M059J (cell line): ENCODE results near the gene TULP3. TPM values are rescaled to one million over a fixed set of nuclear protein-coding genes. Genes with fewer than 3 reads are reported as not detected.

Source experiments
- DNase-seq: peaks from one replicate; pipeline ENCODE4 v3.0.0-alpha.2; 2012; ENCODE audit warnings: low read depth
- total RNA-seq: library from RNA; depleted of rRNA; stranded (reverse); fragments of >200 nt; shearing (Covaris generic); gene quantifications from 2 replicates; pipeline ENCODE4 v1.2.3, GENCODE V29; 2014; rRNA removed

TULP3 gene
- total RNA-seq, 1 experiment from 2014 or later: 37.8 TPM

DNA sequence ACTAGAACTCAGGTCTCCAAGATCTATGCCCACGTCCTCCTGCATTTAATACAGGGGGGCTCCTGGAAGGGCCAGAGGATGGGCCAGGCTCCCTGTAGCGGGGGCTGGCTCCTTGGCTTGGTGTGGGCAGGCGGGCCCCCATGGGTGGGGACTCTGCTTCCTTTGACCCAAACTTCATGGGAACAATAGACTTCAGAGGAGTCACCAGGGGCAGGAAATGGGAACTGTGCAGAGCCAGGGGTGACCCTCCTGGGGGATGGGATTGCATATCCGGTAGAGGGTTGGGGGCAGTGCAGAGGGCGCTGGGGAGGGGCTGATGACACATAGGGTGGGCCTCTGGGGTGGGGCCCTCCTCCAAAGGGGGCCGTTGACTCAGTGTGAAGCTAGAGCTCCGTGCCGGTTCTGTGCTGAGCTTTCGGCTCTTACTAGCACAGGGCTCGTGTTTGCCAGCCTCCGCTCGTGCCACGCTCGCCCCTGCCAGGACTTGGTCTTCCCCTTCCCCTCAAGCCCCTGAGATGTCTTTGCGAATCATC is 73.1 kb downstream of the TULP3 start:
- DNase-seq: no peak

DNA sequence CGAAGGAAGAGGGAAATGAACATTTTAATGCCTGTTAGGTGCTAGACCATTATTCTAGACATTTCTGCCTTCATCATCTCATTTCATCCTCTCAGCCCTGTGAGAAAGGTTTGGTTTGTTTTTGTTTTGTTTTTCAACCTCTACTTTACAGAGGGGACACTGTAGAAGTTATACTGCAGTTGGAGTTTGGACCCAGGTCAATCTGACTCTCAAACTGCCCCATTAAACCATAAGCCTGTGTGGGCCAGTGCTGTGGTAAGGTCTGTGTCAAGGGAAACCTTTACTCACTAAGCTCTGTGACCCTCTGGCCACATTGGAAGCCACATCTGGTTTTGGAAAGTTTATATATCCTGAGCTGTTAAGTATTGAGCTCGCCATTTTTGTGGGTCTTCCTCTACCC is 77.0 kb downstream of the TULP3 start:
- no peak for DNase-seq

DNA sequence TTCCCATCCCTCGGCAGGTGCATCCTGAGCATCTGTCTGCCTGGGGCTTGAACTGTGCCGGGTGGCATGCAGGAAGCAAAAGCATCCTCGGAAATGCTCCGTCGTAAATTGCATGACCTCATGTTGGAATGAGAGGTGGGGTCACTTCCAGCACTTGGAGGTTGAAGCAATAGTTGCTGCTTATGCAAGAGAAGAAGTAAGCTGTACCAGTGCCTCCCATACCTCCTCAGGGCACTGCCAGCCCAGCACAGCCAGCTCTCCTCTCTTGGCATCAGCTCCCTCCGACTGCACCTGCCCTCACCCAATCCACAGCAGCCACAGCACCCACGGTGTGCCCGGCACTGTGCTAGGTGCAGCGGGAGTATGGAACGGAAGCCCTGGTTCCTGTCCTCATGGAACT is 80.1 kb downstream of the TULP3 start:
- DNase-seq: no peak

DNA sequence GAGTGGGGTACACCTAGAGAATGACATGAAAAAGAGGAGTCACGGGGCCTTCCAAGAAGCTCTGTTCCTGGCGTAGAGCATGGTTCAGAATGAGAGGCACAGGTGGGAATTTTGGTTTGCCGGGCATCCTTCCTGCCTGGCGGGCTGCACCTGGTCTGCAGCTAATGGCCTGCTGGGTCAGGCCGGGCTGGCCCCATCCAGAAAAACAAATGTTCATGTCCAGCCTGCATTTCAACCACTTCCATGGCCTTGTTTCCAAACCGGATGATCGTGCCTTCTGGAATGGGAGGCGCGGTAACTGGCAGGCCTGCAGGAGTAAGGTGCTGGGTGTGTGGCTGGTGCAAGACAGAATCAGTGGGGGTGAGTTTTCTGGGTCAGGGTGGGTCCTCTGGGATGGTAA is 82.9 kb downstream of the TULP3 start:
- DNase-seq: no peak

DNA sequence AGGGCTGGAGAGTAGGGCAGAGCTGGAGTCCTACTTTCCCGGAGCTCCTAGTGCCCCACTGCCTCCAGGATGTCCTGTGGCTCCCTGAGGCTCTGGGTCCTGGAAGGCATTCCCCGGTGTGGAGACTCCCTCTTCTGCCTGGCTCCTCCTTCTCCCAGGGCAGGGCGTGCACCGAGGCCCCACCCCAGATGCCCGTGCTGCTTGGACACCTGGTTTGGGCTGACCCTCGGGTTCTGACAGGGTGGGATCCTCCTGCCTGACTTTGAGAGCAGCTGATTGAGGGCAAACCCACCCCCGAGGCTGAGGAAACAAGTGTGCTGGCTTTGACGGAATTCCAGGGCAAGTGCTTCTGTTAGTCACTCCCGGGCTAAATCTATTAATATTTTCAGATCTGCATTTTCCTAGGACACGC is 83.9 kb downstream of the TULP3 start:
- DNase-seq: no peak

DNA sequence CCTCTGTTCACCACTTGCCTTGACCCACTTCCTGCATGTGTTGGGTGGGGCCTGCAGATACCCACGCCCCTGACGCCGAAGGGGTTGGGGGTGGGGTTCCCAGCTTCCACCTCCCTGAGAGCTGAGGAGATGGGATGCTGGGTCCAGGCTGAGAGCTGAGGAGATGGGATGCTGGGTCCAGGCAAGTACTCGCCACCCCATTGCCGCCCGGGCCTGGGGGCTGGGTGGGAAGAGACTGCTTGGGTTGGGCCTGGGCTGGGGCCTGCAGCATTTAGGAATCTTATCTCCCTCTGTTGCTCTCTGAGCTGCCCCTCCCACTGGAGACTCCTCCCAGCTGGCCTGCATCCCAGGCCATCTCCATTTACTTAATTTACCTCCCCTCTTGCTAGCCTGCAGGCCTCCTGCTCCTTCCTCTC is 85.9 kb downstream of the TULP3 start:
- DNase-seq: no peak

DNA sequence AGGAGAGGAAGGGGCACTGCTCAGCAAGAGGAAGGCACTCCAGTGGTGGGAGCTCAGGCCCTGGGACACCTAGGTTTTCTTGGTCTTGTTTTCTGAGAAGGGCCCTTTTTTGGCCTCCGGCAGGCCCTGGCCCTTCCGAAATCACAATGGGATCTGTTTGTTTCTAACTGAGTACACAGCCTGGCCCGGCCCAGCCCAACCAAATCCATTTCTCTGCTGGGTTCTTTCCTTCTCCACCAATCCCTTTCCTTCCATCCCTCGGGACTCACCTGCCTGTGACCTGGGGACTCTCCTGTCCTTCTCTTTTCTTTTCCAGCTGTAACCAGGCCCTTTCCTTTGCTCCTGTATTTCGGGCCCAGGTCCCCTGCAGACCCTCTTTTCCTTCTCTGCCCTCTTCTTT is 87.1 kb downstream of the TULP3 start:
- no peak for DNase-seq

DNA sequence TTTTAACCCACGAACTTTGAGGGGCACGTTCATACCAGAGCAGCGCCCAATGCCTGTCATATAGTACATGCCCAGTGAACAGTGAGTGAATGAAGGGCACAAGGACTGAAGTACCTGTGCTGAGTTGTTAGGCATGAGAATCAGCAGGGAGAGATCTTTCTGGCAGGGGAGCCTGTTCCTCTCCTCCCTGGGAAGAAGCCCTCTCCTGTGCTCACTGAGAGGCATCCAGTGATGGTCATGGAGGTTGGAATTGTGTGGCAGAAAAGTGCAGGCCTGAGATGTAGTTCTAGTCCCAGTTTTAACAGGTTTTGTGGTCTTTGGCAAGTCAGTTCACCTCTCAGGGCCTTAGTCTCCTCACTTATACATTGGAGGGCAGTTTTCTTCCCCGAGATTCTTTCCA is 89.1 kb downstream of the TULP3 start:
- no peak for DNase-seq

DNA sequence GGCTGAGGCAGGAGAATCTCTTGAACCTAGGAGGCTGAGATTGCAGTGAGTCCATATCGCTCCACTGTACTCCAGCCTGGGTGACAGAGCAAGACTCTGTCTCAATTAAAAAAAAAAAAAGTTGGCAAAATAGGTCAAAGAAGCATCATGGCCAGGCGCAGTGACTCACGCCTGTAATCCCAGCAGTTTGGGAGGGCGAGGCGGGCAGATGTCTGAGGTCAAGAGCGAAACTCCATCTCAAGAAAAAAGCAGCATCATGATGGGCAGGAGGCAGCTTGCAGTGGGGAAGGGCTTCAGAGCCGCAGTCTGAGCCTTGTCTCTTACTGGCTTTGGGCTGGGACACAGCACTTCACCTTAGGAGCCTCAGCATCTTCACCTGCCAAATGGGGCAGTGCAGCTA is 89.9 kb downstream of the TULP3 start:
- DNase-seq: no peak

DNA sequence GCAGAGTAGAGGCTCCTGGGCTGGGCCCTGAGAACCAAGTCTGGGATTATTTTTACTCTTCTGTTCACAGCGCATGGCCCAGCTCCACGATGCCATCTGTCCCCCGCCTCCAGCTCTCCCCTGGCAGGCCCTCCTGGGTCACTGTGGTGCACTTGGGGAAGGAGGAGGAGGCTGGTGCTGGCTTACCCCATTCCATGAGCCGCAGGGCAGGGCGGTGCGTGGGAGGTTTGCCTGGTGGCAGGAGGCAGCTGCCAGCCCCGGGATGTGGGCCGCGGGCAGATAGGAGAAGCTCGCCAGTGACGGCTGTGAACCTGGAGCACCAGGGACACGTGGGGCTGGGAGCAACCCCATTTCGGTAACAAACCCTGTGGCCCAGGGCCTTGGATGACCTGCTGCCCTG is 91.7 kb downstream of the TULP3 start:
- DNase-seq: no peak

DNA sequence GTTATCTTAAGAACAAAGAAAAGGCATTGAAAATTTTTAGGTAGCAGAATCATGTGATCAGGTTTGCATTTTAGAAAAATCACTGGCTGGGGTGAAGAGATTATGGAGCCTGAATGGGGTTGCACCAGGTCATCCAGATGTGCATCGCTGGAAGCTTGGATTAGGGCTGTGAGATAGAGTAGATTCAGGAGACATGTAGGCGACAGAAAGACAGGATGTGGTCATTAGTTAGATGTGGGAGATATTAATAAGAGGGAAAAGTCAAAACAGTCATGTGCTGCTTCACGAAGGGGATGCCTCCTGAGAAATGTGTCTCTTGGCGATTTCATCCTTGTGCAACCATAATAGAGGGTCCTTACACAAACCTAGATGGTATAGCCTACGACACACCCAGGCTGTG is 93.6 kb downstream of the TULP3 start:
- no peak for DNase-seq

DNA sequence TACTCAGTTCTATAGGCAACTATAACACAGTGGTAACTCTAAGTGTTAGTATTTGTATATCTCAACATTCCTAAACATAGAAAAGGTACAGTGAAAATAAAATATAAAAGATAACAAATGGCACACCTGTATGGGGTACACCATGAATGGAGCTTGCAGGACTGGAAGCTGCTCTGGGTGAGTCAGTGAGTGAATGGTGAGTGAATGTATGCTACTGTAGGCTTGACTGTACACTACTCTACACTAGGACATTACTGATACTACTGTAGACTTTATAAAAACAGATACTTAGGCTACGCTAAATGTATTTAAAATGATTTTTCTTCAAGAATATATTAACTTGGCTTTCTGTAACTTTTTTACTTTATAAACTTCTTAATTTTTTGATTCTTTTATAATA is 94.0 kb downstream of the TULP3 start:
- no peak for DNase-seq

DNA sequence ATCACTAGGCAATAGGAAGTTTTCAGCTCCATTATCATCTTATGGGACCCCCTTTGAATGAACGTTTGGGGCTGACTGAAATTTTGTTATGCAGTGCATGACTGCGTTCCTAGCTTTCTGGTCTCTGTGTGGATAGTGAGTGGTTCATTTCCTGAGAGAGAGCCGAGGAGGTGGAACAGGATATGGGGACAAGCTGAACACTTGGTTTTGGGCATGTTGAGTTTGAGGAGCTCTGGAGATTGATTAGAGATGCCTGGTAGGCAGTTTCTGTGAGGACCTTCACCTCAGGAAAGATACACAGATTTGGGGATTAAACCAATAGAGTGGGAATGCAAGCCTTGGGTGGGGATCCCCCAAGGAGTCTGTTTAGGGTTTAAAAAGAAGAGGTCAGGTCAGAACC is 96.2 kb downstream of the TULP3 start:
- no peak for DNase-seq

DNA sequence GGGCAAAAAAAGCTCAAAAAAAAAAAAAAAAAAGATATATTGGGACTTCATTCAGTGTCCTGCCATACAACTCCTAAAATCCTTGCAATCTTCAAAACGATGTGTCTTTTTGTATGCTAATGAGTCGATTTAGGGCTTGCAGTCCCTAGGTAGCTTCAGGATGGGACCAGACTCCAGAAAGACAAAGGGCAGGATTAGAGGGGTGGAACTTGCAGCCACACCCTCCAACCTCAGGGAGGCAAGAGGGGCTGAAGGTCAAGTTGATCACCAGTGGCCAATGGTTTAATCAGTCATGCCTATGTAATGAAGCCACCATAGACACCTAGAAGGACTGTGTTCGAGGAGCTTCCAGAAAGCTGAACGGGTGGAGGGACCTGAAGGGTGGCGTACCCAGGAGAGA is 97.8 kb downstream of the TULP3 start:
- DNase-seq: no peak

Other genes starting within 250 kb of the TULP3 start
- 42.1 and 43.0 TPM in 2 replicates for gene FKBP4, start 95.9 kb upstream of the TULP3 start, total RNA-seq
- gene ITFG2, start 78.2 kb upstream of the TULP3 start, total RNA-seq: 9.1 and 13.8 TPM in 2 replicates
- not detected in 2 replicates for gene NRIP2, start 55.9 kb upstream of the TULP3 start, total RNA-seq
- not detected in 2 replicates for gene TEX52, start 33.9 kb upstream of the TULP3 start, total RNA-seq
- gene FOXM1, start 13.7 kb upstream of the TULP3 start, total RNA-seq: 45.5 and 67.5 TPM in 2 replicates
- 68.6 and 69.4 TPM in 2 replicates for gene RHNO1, start 13.7 kb upstream of the TULP3 start, total RNA-seq
- gene TEAD4, start 68.5 kb downstream of the TULP3 start, total RNA-seq: 12.3 and 16.5 TPM in 2 replicates
- 15.3 and 17.1 TPM in 2 replicates for gene TSPAN9, start 186.5 kb downstream of the TULP3 start, total RNA-seq